Occipital lobe (tissue), 2 donors: ENCODE measurements around the gene SYT17. TPM values are rescaled to one million over a fixed set of nuclear protein-coding genes. Genes with fewer than 3 reads are reported as not detected.

Experiments
- DNase-seq: peaks from one replicate; lab custom pipeline; 2025; lab: John Stamatoyannopoulos, UW
- total RNA-seq: library from RNA; depleted of rRNA; stranded (reverse); fragments of >200 nt; gene quantifications from one replicate; pipeline ENCODE4 v1.2.3, GENCODE V29; 2014

The SYT17 gene
- total RNA-seq, 1 donor from 2014 or later: 6.2 TPM

DNA sequence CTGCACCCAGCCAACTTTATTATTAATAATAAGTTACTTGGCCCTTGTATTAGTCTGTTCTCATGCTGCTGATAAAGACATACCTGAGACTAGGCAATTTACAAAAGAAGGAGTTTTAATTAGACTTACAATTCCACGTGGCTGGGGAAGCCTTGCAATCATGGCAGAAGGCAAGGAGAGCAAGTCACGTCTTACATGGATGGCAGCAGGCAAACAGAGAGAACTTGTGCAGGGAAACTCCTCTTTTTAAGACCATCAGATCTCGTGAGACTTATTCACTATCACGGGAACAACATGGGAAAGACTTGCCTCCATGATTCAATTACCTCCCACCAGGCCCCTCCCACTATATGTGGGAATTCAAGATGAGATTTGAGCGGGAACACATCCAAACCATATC, 47.7 kb downstream of the SYT17 start:
- no peak for DNase-seq

DNA sequence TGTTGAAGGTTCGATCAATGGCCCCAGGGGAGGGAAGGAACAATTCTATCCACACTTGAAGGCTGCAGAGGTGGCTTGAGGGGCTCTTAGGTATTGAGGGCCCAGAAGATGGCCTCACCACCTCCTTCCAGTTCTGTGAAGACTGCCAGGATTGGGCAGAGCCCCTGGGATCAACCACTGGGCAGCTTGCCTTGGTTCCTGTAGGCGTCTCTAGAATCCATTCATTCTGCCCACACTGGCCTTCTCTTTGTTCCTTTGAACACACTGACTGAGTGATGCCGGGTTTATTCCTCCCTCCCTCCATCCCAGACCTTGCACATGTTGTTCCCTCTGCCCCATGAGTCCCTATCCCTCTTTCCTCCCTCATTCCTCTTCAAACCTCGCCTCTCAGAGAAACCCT, 50.5 kb downstream of the SYT17 start:
- no peak for DNase-seq

DNA sequence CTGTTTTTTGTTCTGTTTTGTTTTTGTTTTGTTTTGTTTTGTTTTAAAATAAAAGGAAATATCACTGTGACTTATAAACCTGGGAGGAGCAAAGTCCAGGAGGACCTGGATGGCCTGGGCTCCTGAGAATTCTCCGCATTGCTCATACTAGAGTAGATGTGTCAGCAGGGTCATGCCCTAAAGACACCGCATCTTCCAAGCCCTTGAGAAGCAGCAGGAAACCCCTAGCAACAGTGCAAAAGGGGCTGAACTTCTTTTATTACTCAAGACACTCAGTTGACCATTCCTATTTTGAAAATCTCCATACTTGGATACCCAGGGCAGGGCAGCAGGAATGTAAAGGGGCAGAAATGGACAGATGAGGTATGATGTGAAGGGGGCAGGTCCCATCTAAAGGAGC, 51.8 kb downstream of the SYT17 start:
- DNase-seq: no peak

DNA sequence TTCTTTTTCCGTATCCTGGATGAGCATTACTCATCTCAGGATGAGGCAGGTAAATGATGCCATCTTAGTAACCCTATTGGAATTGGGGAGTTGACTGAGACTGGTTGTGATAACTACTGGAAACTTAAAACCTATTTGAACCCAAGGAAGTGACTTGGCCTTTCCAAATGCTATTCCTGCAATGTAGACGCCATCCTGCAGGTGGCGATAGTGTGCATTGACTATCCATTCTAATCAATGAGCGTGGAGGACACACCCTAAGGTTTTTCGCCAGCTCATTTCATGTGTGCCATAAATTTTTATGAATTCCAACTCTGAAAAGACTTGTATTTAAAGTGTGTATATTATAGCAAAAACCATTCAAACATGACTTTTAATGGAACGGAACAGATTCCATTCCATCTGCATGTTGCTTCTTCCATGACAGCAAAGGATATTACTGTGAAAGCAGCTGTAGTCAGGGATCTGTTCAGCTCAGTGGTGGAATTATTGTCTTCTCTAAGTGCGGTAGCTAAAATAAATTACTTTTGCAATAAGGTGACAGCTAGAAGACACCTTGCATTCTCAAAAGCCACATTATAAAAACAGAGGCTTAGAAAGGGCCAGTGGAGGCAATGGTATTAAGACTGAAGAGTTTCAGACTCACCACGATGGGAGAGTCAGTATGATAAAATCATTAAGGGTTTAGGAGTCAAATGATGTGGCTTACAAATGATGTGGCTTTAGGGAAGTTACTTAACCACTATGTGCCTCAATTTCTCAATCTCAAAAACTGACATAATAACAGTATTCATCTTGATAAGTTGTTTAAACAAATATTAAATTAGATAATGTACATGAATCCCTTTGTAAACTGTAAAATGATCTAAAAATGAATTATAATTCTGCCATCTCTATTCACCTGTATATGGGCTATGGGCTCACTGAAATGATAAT, 55.5 kb downstream of the SYT17 start:
- DNase-seq: no peak

DNA sequence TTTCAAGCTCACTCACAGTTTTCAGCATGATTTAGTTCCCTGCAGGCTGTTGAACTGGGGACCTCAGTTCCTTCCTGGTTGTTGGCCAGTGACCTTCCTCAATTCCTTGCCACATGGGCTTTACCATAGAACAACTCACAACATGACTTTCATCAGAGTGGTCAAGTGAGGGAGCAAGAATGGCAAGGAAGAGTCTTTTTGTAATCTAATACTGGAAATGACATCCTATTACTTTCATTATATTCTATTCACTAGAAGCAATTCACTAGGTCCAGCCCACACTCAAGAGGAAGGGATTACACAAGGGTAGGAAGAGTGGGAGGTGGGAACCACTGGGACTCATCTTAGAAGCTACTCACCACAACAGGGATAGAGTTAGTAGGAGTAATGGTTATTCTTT, 57.6 kb downstream of the SYT17 start:
- no peak for DNase-seq

DNA sequence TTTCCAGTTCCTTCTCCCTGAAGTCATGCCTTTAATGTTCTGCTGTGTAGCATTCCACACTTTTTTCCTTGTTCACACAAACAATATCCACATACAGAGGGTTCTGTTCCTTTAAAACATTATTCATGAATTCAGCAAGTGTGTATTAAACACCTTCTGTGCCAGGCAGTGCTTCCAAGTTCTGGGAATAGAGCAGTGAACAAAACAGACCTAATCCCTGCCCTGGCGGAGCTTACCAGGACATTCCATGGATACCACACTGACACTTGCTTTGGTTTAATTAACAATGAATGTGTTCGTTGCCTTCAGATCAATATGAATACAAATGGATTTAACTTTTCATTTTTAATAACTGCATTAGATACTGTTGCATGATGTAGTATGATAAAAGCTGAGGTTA, 59.6 kb downstream of the SYT17 start:
- no peak for DNase-seq

DNA sequence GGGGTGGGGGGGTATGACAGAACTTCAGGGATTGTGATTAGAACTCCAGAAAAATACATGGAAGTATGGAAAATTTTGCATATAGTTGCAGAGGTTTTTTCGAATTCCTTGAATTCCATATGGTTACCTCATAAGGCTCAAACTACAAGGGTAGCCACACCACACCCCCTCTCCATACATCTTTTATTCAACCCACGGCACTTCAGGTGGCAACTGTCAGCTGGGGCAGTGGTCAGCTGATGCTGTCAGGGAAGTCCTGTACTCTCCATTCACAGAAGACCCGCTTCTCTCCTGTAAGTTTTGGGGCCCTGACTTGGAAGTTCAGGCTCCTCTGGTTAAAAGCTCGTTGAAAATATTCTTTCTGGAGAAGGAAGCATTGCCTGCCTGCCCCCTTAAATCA, 60.0 kb downstream of the SYT17 start:
- no peak for DNase-seq

DNA sequence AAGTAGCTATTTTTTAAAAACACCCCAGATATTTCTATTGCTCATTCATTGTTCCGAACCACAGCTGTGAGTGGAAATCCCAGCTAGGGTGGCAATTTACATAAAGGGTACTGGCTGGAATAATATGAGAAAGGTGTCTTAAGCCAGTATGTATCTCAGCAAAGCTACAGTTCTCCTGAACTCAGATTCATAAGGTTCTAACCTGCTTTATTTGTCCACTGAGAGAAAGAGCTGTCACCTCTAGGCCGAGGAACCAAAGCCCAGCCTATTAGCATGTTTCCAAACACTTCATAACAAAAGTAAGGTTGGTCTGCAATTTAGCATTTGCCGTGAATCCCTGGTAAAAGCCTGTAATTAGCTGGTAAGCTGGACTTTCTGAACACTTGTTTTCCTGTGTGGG, 60.5 kb downstream of the SYT17 start:
- no peak for DNase-seq

DNA sequence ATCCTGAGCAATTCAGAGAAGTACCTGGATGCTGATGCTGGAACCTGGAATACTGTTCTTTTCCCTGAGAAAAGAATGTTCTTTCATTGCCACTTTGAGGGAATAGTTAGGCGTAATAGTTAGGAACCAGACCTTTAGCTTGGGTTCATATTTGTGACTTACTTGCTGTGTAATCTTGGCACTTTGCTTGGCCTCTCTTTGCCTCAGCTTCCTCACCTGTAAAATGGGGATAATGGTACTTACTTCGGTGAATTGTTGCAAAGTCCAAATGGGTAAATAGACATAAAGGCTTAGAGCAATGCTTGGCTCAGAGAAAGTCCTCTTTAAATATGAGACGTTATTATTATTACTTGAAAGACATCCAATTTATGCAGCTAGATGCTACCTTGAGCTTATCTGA, 62.5 kb downstream of the SYT17 start:
- no peak for DNase-seq

DNA sequence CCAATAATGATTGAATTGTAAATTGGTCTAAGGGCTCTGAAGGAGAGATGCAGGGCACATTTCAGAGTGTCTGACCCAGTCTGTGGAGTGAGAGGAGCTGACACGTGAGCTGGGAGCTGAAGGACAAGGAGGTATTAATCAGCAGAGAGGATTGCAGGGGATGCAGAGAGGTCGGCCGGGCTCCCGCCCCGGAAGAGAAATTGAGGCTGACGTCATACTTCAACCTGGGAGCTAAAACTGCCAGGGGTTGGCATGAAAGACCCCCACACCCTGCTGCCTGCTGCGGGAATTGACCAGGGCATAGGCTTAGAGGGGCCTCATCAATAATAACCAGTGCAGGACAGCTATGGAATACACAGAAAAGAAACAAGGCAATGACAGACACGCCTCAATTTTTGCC, 63.8 kb downstream of the SYT17 start:
- no peak for DNase-seq

DNA sequence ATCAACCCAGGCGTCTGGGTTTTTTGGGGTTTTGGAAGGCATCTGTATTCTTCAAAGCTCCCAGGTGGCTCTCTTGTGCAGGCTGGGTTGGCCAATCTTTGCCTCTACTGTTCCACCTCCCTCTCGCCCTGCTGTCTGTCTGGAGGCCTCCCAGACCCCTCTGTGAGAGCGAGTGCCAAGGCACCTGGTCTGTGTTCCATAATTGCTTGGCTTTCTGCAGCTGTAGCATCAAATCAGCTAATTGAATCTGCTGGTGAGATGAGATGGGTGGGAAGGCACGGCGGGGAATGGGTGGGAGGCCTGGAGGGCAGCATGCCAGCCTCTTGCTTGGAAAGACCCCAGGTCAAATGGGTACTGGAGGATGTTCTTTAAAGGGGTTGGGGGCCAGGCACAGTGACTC, 64.9 kb downstream of the SYT17 start:
- no peak for DNase-seq

DNA sequence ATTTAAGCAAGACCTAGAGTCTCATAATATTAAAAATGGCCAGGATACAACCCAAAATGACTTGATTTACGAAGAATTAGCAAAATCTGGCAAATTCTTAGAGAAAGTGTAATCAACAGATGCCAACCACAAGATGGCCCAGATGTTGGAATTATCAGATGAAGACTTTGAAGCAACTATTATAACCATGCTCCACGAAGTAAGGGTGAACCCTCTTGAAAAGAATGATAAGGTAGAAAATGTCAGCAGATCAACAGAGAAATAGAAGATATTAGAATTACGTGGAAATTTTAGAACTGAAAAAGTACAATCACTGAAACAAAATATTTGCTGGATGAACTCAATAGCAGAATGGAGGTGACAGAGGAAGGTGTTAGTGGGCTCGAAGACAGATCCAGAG, 67.4 kb downstream of the SYT17 start:
- DNase-seq: no peak

DNA sequence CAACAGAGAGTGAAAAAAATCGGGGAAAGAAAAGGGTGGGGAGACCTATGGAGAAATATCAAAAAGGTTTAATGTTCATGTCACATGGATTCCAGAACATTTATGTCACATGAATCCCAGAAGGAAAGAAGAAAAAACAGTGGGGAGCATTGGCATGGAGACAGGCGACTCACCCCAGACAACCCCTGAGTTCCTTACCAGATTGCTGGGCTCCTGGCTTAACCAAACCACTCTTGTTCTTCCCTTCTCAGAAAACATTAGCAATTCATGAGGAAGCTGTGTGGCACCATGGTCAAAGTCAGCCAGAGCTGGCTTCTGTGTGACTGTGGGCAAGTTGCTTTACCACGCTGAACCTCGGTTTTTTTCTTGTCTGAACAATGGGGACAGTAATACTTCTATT, 67.8 kb downstream of the SYT17 start:
- no peak for DNase-seq

DNA sequence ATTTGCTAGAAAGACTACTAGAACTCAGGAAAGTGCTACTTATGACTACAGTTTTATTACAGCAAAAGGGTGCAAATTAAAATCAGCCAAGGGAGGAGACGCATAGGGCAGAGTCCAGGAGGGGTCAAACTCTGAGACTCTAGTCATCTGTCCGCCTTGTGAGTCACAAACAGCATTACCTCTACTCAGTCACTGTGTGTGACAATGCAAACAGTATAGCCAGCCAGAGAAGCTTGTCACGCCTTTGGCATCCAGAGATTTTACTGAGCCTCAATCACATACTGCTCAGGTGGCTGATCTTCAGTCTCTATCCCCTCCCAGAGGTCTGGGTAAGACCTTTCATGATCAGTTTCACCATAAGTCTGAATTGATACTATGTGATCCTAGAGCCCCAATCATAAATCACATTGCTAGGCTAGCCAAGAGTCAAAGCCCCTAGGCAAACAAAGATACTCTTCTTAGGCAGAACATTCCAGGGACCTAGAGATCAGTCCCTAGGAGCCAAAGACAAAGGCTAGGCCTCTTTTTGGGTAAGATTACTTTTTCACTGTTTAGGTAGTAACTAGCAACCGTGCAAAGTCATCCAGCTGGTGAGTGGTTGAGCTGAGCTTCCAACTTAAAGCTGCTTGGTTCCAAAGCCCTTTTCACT, 68.6 kb downstream of the SYT17 start:
- no peak for DNase-seq

DNA sequence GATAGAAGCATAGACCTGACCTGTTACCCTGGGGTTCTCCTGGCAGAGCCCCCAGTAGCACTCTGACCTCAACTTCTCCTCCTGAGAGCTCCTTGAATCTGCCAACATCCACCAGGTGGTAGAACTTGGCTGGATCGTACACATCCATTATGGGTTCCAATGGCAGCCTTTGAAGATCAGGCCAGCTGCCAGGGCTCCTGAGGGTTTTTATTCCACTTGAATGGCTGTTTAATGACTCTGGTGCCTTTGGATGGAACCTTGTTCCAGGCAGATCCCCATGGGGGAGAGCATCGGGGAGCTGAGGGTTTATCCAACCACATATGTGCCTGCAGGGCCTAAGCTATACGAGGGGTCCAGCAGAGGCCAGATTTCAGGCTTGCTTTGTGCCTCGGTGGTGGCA, 70.4 kb downstream of the SYT17 start:
- DNase-seq: no peak

DNA sequence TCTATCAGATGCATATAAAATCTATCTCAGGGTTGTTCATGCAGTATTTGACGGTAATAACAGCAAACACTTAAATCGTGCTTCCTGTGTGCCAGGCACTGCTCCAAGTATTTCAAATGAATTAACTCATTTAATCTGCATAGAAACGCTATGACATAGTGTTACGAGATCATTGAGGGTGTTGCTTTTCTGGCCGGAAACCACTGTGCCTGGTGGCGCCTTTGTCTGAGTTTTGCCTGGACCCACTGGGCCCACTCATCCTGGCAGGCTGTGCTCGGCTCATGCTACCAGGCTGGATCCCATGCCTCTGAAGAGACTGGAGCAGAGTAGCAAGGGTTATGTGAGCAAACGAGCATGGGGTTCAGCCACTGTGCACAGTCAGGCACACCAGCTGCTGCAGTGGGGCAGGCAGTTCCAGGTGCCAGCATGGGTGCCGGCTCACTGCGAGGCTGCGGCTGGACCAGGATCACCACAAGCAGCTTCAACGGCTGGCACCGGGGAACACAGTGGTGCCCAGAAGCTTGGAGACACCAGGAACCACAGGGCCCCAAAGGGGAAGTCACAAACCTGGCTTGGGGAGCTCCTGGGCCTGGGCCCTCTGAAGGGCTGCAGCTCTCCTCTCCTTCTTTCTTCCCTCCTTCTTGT, 71.6 kb downstream of the SYT17 start:
- no peak for DNase-seq

DNA sequence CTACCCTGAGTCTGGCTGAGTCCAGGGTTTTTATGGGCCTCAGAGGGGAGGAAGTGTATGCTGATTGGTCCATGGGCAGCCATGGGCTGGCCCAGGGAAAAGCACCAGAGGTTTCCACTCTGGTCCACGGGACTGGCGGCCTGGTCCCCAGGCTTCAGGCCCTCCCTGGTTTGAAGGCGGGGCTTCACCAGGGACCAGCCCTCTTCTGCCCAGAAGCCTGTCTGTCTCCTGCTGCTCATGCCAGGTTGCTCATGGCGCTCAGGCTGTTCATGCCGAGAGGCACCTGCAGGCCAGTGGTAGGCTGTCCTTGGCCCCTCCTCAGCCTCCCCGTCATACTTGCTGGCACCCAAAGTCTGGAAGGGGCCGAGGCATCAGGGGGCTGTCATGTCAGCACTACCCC, 72.5 kb downstream of the SYT17 start:
- DNase-seq: no peak

DNA sequence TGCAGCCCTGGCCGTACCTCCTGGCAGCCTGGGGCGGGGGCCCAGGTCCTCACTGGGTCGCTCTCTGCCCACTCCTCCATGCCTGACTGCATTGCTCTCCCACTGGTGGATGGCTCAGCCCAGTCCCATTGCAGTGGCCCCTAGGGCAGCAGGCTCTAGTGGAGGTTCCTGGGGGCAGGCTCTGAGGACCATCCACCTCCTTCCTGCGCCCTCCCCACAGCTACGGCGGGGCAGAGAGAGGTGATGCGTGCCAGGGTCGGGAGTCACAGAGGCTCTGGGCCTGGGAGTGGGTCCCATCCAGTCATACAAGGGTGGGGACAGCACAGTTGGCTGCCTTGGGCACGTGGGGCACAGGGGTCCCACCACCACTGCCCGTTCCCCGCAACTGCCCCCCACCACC, 73.5 kb downstream of the SYT17 start:
- no peak for DNase-seq

DNA sequence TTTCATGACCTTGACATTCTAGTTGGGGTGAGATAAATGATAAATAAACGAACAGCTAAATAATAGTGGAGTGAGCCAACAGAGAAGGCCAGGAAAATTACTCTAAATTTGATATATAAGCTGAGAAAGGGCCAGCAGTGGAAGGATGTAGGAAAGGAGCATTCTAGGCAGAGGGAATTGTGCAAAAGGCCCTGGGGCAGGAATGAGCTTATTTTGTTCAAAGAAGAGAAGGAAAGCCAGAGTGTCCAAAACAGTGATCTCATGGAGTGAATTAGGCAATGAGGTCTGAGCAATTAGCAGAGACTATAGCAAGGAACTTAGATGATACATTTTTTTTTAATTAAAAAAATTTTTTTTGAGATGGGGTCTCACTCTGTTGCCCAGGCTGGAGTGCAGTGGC, 74.1 kb downstream of the SYT17 start:
- DNase-seq: no peak

DNA sequence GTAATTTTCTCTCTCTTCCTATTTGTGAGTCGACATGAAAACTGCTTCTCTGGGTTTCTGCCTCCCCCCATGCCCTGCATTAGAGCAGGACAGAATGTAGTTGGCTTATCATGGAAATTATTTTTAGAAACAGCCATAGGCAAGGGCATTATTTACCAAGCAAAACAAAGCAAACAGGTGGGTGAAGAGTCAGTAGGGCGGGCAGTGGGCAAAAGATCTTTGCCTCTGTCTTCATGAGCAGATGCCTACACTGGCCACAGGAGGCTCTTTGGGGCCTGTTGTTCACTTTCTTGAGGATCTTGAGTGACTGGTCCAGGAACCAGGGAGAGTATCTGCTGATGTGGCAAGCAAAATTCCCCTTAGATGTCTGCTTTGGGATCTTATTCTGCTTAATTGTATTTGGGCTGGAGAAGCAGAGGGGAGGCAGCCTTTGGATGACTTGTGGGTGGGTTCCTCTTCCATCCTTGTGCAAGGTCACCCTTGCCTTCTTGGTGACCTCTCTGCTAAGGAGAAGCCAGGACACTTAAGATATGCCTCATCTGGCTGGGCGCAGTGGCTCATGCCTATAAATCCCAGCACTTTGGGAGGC, 75.0 kb downstream of the SYT17 start:
- no peak for DNase-seq

DNA sequence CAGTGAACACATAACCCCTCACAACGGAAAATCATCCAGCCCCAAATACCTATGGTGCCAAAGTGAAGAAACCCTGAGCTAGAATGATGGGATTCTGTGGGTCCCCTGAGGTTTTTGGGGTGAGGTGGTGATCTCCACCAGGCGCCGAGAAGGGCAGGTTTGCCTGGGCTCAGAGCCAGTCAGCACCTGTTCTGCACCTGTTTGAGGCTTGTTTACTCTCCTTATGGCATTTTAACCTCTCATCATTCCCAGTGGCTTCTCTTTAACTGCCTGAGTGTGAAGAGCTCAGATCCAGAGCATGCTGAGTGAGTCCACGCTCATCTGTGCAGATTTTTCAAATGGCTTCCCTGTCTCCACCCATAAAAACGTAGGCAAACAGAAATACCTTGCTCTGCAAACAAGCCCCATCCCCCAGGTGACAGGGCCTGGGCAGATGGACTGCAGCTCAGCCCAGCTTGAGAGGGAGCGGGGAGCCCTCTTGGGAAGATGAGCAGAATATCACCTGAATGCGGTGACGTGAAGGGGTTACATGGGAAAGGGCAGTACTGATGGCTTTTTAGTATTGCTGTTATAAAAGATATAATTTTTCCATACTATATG, 77.4 kb downstream of the SYT17 start:
- DNase-seq: no peak

DNA sequence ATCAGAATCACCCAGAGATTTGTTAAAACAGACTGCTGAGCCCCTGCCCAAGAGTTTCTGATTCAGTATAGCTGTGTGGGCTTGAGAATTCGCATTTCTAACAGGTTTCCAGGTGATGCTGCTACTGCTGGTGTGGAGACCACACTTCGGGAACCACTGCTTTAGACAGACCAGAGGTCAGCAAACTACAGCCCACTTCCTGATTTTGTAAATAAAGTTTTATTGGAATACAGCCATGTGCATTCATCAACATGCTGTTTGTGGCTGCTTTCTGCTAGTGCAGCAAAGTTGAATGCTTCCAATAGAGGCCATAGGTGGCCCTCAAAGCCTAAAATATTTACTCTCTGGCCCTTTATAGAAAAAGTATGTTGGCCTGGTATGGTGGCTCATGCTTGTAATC, 84.9 kb downstream of the SYT17 start:
- no peak for DNase-seq
